ENCODE data around the gene CAMK1D.
"Not testable (repeated sequence)": the region's sequence is repeated elsewhere in the genome, so short reads cannot be mapped to it uniquely, and the experiment has no call there.

CAMK1D gene

GRCh38 chr10:12348870-12349628 is at the start of gene CAMK1D:
Gene CAMK1D, plus strand, starts transcription at chr10:12349547.
- DNase-seq (ENCODE audit: low spot score) (peak; percentile 63), FAIRE-seq (no peak)

- not testable (repeated sequence) for FAIRE-seq
These were observed 48.3 kb upstream of the CAMK1D start for GRCh38 chr10:12301036-12301435.

GRCh38 chr10:12308057-12308456 is 41.3 kb upstream of the CAMK1D start:
- DNase-seq (ENCODE audit: low spot score) (no peak), FAIRE-seq (no peak)

More at GRCh38 chr10:12301036-12301435, 48.3 kb upstream of the CAMK1D start:
- DNase-seq (ENCODE audit: low spot score) = not testable (repeated sequence)

- FAIRE-seq = no peak
- DNase-seq (ENCODE audit: low spot score) = no peak
These were observed 40.5 kb upstream of the CAMK1D start for GRCh38 chr10:12308736-12309375.

- DNase-seq (ENCODE audit: low spot score); FAIRE-seq: not testable (repeated sequence)
These were observed 39.6 kb upstream of the CAMK1D start for GRCh38 chr10:12309783-12310182.

GRCh38 chr10:12314836-12315235 is 34.5 kb upstream of the CAMK1D start:
- DNase-seq (ENCODE audit: low spot score) (no peak), FAIRE-seq (no peak)

GRCh38 chr10:12319076-12319475 is 30.3 kb upstream of the CAMK1D start:
- no peak for FAIRE-seq
- DNase-seq (ENCODE audit: low spot score) = no peak

- FAIRE-seq (no peak), DNase-seq (ENCODE audit: low spot score) (no peak)
These were observed 28.5 kb upstream of the CAMK1D start for GRCh38 chr10:12320892-12321291.

GRCh38 chr10:12321641-12322040 is 27.7 kb upstream of the CAMK1D start:
- no peak for FAIRE-seq
- DNase-seq (ENCODE audit: low spot score) = no peak

- FAIRE-seq (no peak), DNase-seq (ENCODE audit: low spot score) (no peak)
These were observed 26.7 kb upstream of the CAMK1D start for GRCh38 chr10:12322583-12323131.

- FAIRE-seq (no peak), DNase-seq (ENCODE audit: low spot score) (no peak)
These were observed 24.8 kb upstream of the CAMK1D start for GRCh38 chr10:12324530-12324929.

- FAIRE-seq = no peak
These were observed 22.3 kb upstream of the CAMK1D start for GRCh38 chr10:12327074-12327473.

GRCh38 chr10:12327476-12327875 is 21.9 kb upstream of the CAMK1D start:
- FAIRE-seq (no peak), DNase-seq (ENCODE audit: low spot score) (no peak)

More at GRCh38 chr10:12327074-12327473, 22.3 kb upstream of the CAMK1D start:
- no peak for DNase-seq (ENCODE audit: low spot score)

GRCh38 chr10:12328312-12328711 is 21.0 kb upstream of the CAMK1D start:
- not testable (repeated sequence) for DNase-seq (ENCODE audit: low spot score); FAIRE-seq

- FAIRE-seq = no peak
- peak; percentile 27 for DNase-seq (ENCODE audit: low spot score)
These were observed 16.6 kb upstream of the CAMK1D start for GRCh38 chr10:12332572-12333379.

GRCh38 chr10:12333380-12334185 is 15.8 kb upstream of the CAMK1D start:
- FAIRE-seq = peak; percentile 96
- peak; percentile 99 for DNase-seq (ENCODE audit: low spot score)

- no peak for FAIRE-seq
- no peak for DNase-seq (ENCODE audit: low spot score)
These were observed 15.2 kb upstream of the CAMK1D start for GRCh38 chr10:12334186-12334530.

- FAIRE-seq; DNase-seq (ENCODE audit: low spot score): not testable (repeated sequence)
These were observed 14.2 kb upstream of the CAMK1D start for GRCh38 chr10:12335169-12335568.

- no peak for FAIRE-seq
These were observed 11.6 kb upstream of the CAMK1D start for GRCh38 chr10:12337453-12338372.

GRCh38 chr10:12338981-12339380 is 10.4 kb upstream of the CAMK1D start:
- DNase-seq (ENCODE audit: low spot score) = no peak
- no peak for FAIRE-seq

More at GRCh38 chr10:12337453-12338372, 11.6 kb upstream of the CAMK1D start:
- DNase-seq (ENCODE audit: low spot score) = no peak
